Neural cell (in vitro differentiated cells): ENCODE results near the gene ITGB1BP1. TPM values are rescaled to one million over a fixed set of nuclear protein-coding genes. Genes with fewer than 3 reads are reported as not detected.

ENCODE experiments used
- H2AFZ ChIP-seq: fragments of 200-600, 300-800 bp; sonication (generic), shearing (Covaris generic); 2 replicates; pipeline ENCODE4 v1.6.0; 2014; ENCODE audit warnings: low read depth, mild to moderate bottlenecking, antibody characterized with exemption, low read length, moderate library complexity
- H3F3A ChIP-seq: fragments of 200-600 bp; shearing (Covaris generic); 2 replicates; pipeline ENCODE4 v1.6.1; 2016; ENCODE audit warnings: mild to moderate bottlenecking, moderate library complexity, mixed read lengths, antibody characterized with exemption, low read length; ENCODE audit not compliant: insufficient read depth, poor library complexity, severe bottlenecking
- H3K27ac ChIP-seq: fragments of 200-600, 300-800 bp; sonication (generic), shearing (Covaris generic); 2 replicates; pipeline ENCODE4 v1.5.1; 2014; ENCODE audit warnings: mild to moderate bottlenecking, low read length, moderate library complexity
- H3K27me3 ChIP-seq: fragments of 300-800, 200-600 bp; sonication (generic), shearing (Covaris generic); 2 replicates; pipeline ENCODE4 v1.6.0; 2014; ENCODE audit warnings: mild to moderate bottlenecking, low read depth, low read length, moderate library complexity; ENCODE audit not compliant: insufficient read depth
- H3K36me3 ChIP-seq: fragments of 300-800, 200-600 bp; sonication (generic), shearing (Covaris generic); 2 replicates; pipeline ENCODE4 v1.5.1; 2014; ENCODE audit warnings: mild to moderate bottlenecking, antibody characterized with exemption, low read length, moderate library complexity; ENCODE audit not compliant: insufficient read depth
- H3K4me2 ChIP-seq: fragments of 300-800, 200-600 bp; sonication (generic), shearing (Covaris generic); 2 replicates; pipeline ENCODE4 v1.6.0; 2014; ENCODE audit warnings: mild to moderate bottlenecking, low read length
- H3K4me3 ChIP-seq: fragments of 300-800, 200-600 bp; sonication (generic), shearing (Covaris generic); 2 replicates; pipeline ENCODE4 v1.5.1; 2014; ENCODE audit warnings: mild to moderate bottlenecking, low read length, moderate library complexity
- H3K79me2 ChIP-seq: fragments of 200-600 bp; shearing (Covaris generic); replicated peaks from 2 replicates; pipeline ENCODE4 v1.6.0; 2014; ENCODE audit warnings: mild to moderate bottlenecking, low read length, moderate library complexity; ENCODE audit not compliant: insufficient read depth
- H3K9ac ChIP-seq: fragments of 300-800, 200-600 bp; sonication (generic), shearing (Covaris generic); 2 replicates; pipeline ENCODE4 v1.6.1; 2016; ENCODE audit warnings: mild to moderate bottlenecking, low read length, mixed read lengths
- H3K9me2 ChIP-seq: fragments of 200-600 bp; shearing (Covaris generic); 2 replicates; pipeline ENCODE4 v1.6.1; 2016; ENCODE audit warnings: mild to moderate bottlenecking, low read length, mixed read lengths; ENCODE audit not compliant: insufficient read depth
- H3K9me3 ChIP-seq: fragments of 200-600, 300-800 bp; sonication (generic), shearing (Covaris generic); 2 replicates; pipeline ENCODE4 v1.6.1; 2016; ENCODE audit warnings: mild to moderate bottlenecking, mixed run types, low read length, moderate library complexity, mixed read lengths
- H4K20me1 ChIP-seq: fragments of 200-600 bp; shearing (Covaris generic); 2 replicates; pipeline ENCODE4 v1.6.1; 2016; ENCODE audit warnings: mild to moderate bottlenecking, mixed run types; ENCODE audit not compliant: insufficient read depth
- CTCF ChIP-seq: fragments of 450-650 bp; IDR thresholded peaks from 2 replicates; pipeline ENCODE4 v1.5.1; 2014; ENCODE audit warnings: antibody characterized with exemption, mild to moderate bottlenecking, moderate library complexity; ENCODE audit not compliant: poor library complexity, severe bottlenecking
- EP300 ChIP-seq: fragments of 450-650 bp; conservative IDR thresholded peaks from 2 replicates; pipeline ENCODE4 v1.6.1; 2014; ENCODE audit warnings: antibody characterized with exemption, mild to moderate bottlenecking, moderate library complexity; ENCODE audit not compliant: poor library complexity, severe bottlenecking
- EZH2 ChIP-seq: fragments of 200-600, 300-800 bp; shearing (Covaris generic), sonication (generic); IDR thresholded peaks from 2 replicates; pipeline ENCODE4 v1.6.1; 2014; ENCODE audit warnings: antibody characterized with exemption, low read length, borderline replicate concordance, mild to moderate bottlenecking; ENCODE audit not compliant: insufficient read depth, poor library complexity, severe bottlenecking
- MXI1 ChIP-seq: fragments of 450-650 bp; conservative IDR thresholded peaks from 2 replicates; pipeline ENCODE4 v1.6.1; 2014; ENCODE audit warnings: antibody characterized with exemption, mild to moderate bottlenecking; ENCODE audit not compliant: poor library complexity, severe bottlenecking
- POLR2AphosphoS5 ChIP-seq: IDR thresholded peaks from 2 replicates; pipeline ENCODE4 v1.6.1; 2012
- RAD21 ChIP-seq: fragments of 450-650 bp; conservative IDR thresholded peaks from 2 replicates; pipeline ENCODE4 v1.6.1; 2014; ENCODE audit warnings: antibody characterized with exemption, mild to moderate bottlenecking, moderate library complexity
- REST ChIP-seq: IDR thresholded peaks from 2 replicates; pipeline ENCODE4 v1.6.1; 2012; ENCODE audit warnings: borderline replicate concordance
- SMC3 ChIP-seq: fragments of 450-650 bp; conservative IDR thresholded peaks from 2 replicates; pipeline ENCODE4 v1.6.1; 2014; ENCODE audit warnings: antibody characterized with exemption, mild to moderate bottlenecking, moderate library complexity; ENCODE audit not compliant: poor library complexity
- TAF1 ChIP-seq: IDR thresholded peaks from 2 replicates; pipeline ENCODE4 v1.6.1; 2012; ENCODE audit warnings: low read depth
- polyA plus RNA-seq: library from polyadenylated mRNA; depleted of rRNA; stranded (reverse); fragments of >200 nt; gene quantifications from 2 replicates; pipeline ENCODE4 v1.2.3, GENCODE V29; 2014

The ITGB1BP1 gene
- polyA plus RNA-seq, 1 donor from 2014 or later, result 98.0 TPM

GRCh38 chr2:9410108-9410507 is 13.2 kb downstream of the ITGB1BP1 start:
- no peak overlapping the region for H3K27ac ChIP-seq
- H3K9ac ChIP-seq, result no peak overlapping the region
- no peaks in the 10 kb centered on the region for H3K79me2 ChIP-seq
- H3K27me3 ChIP-seq, result no peaks in the 10 kb centered on the region
- no peak overlapping the region for H2AFZ ChIP-seq
- peaks cover 1% of the 10 kb centered on the region for H3K36me3 ChIP-seq
- H3K9me2 ChIP-seq, result no peaks in the 10 kb centered on the region
- H4K20me1 ChIP-seq, result no peaks in the 10 kb centered on the region
- H3K4me2 ChIP-seq, result no peak overlapping the region
- H3K9me3 ChIP-seq, result no peaks in the 10 kb centered on the region
- no peak overlapping the region for H3K4me3 ChIP-seq
- H3F3A ChIP-seq, result no peaks in the 10 kb centered on the region
- TF ChIP-seq EZH2 (no peak), REST (no peak), RAD21 (no peak), EP300 (no peak), MXI1 (no peak), CTCF (no peak), TAF1 (no peak), SMC3 (no peak), POLR2AphosphoS5 (no peak)

GRCh38 chr2:9408641-9409151 is 14.6 kb downstream of the ITGB1BP1 start:
- H3K27ac ChIP-seq, result no peak overlapping the region

More at GRCh38 chr2:9408641-9409151, 14.6 kb downstream of the ITGB1BP1 start:
- Histone ChIP-seq H3K9me2 (no peaks in the 10 kb centered on the region), H2AFZ (no peak overlapping the region), H4K20me1 (no peaks in the 10 kb centered on the region), H3K9ac (no peak overlapping the region), H3K9me3 (no peaks in the 10 kb centered on the region), H3K4me2 (no peak overlapping the region), H3F3A (no peaks in the 10 kb centered on the region), H3K79me2 (no peaks in the 10 kb centered on the region), H3K4me3 (no peak overlapping the region), H3K27me3 (no peaks in the 10 kb centered on the region), H3K36me3 (peaks cover 5% of the 10 kb centered on the region)
- no peak for TF ChIP-seq EZH2
- TF ChIP-seq CTCF, result no peak
- TF ChIP-seq EP300, result no peak
- TF ChIP-seq SMC3, result no peak
- no peak for TF ChIP-seq POLR2AphosphoS5
- no peak for TF ChIP-seq RAD21
- TF ChIP-seq TAF1, result no peak
